Omental fat pad (tissue), 4 donors: ENCODE data around the gene MPRIP. TPM values are rescaled to one million over a fixed set of nuclear protein-coding genes. Genes with fewer than 3 reads are reported as not detected.

Experiments used
- ATAC-seq: fragments of 150-250 bp; one replicate; pipeline ENCODE4 v1.9.1; 2016; ENCODE audit warnings: mild to moderate bottlenecking, moderate library complexity; ENCODE audit not compliant: low FRiP score
- DNase-seq: peaks from one replicate; pipeline ENCODE4 v3.0.0-alpha.2; 2019; ENCODE audit warnings: low spot score
- total RNA-seq, 4 donors: library from RNA; depleted of rRNA; stranded (reverse); fragments of >200 nt; gene quantifications; one replicate each; pipeline ENCODE4 v1.1.0, GENCODE V29; 2016
- TF ChIP-seq, protein P1 (sequence below), 3 donors: fragments of 450-650 bp; IDR thresholded peaks; one replicate each; pipeline ENCODE4 v1.5.1; 2016 to 2017; ENCODE audit warnings: antibody characterized with exemption in 3 of 3, mild to moderate bottlenecking in 3 of 3, moderate library complexity in 2 of 3

MPRIP gene
- total RNA-seq, 4 donors from 2014 or later, result 68.6 to 196 (median 125) TPM

DNA sequence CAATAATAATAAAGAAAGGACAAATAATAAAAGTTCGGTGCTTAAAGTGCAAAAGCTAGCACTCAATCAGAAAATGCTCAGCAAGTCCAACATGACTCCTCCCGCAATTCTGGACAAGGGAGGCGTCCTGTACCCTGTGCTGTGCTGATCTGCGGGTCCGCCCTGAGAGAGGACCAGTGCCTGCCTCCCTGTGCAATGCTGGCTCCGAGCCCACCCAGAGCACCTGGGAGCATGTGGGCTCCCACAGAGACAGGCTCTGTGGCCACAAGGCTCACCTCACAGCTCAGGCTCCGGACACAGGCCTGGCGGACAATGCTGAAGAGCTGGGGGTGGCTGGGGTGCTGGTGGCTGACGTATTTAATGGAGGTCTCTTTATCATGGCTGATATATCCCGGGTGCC, 183.6 kb downstream of the MPRIP start:
- no peak for ATAC-seq
- TF ChIP-seq, protein P1, sequence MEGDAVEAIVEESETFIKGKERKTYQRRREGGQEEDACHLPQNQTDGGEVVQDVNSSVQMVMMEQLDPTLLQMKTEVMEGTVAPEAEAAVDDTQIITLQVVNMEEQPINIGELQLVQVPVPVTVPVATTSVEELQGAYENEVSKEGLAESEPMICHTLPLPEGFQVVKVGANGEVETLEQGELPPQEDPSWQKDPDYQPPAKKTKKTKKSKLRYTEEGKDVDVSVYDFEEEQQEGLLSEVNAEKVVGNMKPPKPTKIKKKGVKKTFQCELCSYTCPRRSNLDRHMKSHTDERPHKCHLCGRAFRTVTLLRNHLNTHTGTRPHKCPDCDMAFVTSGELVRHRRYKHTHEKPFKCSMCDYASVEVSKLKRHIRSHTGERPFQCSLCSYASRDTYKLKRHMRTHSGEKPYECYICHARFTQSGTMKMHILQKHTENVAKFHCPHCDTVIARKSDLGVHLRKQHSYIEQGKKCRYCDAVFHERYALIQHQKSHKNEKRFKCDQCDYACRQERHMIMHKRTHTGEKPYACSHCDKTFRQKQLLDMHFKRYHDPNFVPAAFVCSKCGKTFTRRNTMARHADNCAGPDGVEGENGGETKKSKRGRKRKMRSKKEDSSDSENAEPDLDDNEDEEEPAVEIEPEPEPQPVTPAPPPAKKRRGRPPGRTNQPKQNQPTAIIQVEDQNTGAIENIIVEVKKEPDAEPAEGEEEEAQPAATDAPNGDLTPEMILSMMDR (IDR thresholded peaks at IDR 0.05), result no peak
- no peak for DNase-seq

DNA sequence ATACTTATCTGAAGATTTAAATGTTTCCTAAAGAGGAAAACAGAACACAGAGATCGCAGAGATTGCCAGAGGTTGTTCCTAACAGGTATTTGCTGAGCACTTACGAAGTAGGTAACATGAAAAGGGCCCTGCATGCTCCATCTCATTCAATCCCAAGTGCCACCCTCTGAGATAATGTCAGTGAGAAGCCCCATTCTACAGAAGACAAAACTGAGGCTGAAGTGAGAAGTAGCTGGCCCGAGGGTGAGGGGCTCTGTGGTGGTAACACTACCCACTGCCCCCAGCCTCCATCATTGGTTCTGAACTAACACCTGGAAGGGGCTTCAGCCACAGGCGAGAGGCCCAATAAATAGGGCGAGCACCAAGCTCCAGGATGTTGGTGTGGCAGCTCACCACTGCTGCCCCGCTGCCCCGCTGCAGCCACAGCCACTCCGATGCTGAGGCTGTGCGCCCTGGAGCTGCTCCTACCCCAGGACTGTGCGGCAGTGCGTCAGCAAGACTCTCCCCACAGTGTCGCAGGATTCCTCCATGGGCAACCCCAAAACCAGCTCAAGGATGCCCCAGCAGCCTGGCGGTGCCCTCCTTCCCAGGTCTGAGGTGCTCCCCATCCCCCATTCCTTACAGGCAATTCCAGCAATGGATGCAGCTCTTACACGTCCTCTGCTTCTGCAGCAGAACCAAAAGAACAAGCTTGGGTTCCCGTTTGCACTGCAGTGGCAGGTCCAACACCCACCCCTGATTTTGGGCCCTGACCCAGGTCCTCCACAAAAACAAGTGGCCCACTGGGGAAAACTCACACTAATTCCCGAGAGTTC, 184.4 kb downstream of the MPRIP start:
- ATAC-seq (no peak), DNase-seq (no peak)
- TF ChIP-seq, protein P1 (IDR thresholded peaks at IDR 0.05), result no peak

DNA sequence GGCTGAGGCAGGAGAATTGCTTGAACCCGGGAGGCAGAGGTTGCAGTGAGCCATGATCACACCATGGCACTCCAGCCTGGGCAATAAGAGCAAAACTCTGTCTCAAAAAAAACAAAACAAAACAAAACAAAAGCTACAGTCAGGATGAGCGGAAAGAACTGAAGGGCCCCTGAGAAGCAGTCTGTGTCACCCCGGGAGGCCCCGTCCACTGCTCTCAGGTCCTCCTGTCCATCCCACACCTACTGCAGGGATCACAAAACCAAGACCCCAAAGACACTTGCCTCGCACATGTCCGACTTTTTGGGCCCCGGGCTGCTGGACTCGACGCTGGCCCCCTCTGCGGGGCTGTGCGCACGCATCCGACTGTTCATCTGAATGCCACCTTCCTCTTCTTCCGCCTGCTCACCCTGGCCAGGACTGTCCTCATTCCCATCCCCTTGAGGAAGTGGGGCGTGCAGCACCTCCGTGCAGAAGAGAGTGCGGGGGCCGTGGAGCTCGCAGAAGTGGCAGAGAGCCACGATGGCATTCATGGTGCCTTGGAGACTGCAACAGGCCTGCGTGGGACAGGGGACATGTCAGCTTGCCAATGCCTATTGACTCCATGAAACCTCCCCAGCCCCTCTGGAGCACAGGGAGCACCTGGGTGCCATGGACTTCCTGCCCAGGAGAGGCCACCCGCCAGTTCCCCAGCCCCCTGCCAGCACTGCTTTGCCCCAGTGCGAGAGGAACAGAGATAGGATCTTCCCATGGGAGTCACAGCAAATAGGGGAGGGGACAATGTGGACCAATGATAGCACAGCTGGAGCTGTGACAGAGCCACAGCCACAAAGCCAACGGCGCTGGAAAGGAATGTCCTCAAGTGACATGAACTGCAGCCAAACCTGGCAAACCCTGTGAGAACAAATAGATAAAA, 185.6 kb downstream of the MPRIP start:
- TF ChIP-seq, protein P1 (IDR thresholded peaks at IDR 0.05), result no peak
- no peak for ATAC-seq
- DNase-seq, result no peak

DNA sequence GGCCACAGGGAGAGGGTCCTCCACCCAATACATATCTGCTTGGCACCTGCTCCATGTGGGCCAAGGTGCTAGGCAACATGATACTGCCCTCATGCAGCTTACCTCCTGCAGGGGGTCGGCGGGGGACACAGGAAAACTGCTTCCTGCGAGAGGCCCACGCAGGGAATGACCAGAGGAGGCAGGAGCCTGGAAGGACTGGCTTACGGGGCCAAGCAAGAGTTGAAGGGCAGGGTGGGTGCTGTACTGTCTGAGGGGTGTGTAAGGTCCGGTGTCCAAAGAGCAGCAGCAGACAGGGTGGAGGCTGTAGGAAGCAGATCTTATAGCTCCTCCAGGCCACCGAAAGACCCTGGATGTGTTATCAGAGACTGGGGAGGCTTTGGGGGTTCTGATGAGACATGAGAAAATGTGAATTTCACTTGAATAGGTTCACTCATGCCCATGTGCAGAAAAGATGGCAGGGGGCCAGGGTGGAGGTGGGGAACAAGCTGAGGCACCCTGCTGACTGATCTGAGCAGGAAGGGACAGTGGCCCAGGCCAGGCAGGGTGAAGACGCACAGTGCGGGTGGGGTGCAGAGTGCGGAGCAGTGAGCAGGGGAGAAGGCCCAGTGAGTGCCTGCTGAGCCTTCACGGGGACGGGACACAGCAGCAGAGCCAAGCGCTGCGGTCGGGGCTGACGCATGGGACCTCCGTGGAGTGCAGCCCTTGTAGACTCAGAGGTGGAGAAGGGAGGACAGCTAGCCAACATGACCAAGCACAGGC, 186.4 kb downstream of the MPRIP start:
- ATAC-seq (no peak), DNase-seq (no peak)
- TF ChIP-seq, protein P1 (IDR thresholded peaks at IDR 0.05), result no peak

DNA sequence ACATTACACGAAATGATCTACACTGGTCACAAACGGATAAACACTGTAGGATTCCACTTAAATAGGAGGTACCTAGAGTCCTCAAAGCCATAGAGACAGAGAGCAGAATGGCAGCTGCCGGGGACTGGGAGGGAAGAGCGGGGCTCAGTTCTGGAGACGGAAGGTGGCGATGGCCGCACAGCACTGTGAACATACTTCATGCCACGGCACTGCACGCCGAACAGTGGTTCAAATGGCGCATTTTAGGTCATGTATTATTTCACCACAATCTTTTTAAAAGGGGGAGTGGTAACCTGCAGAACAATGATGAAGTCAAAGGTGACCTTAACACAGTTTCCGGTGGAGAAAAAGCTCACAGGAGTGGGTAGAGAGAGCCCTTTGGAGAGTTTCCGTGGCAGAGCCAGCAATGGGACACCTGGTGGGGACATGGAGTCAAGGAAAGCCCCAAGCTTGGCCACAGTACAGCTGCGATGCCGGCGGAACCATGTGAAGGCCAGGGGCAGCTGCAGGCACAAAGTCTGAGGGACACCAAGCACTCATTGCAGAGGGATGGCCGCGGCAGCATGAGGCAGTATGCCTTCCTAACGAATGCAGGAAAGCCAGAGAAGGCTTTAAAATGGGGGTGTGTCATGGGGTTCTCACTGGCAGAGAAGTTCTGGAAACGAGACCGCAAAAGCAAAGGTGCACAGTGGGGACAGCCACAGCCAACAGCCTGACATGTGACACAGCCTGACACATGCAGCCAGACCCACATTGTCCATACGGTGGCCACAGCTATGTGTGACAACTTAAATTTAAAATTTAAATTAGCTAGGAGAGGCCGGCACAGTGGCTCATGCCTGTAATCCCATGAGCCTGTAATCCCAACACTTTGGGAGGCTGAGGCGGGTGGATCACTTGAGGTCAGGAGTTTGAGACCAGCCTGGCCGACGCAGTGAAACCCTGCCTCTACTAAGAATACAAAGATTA, 187.4 kb downstream of the MPRIP start:
- DNase-seq, result no peak
- no peak for ATAC-seq
- TF ChIP-seq, protein P1 (IDR thresholded peaks at IDR 0.05), result no peak
